IMR-90 (cell line): ENCODE data around the gene TBX4. TPM values are rescaled to one million over a fixed set of nuclear protein-coding genes. Genes with fewer than 3 reads are reported as not detected.

Experiments
- ATAC-seq: fragments of 200-7000 bp; cut with Tn5 transposase; 2 replicates; pipeline ENCODE4 v1.9.1; 2020; ENCODE audit warnings: low read depth, mild to moderate bottlenecking, moderate library complexity
- BruUV-seq: library from RNA; stranded (reverse); fragments of 400-500 nt; replicated peaks from 2 replicates; lab custom pipeline; 2021; lab: Mats Ljungman, UMichigan
- CTCF ChIA-PET: fragments of 300-600 bp; formaldehyde crosslinking; extraction: SDS; loops from one replicate; lab custom pipeline; 2021; ENCODE audit warnings: antibody characterized with exemption; lab: Yijun Ruan, JAX
- POLR2A ChIA-PET: fragments of 300-600 bp; sonication (Branson Sonifier 250); formaldehyde crosslinking; loops from one replicate; lab custom pipeline; 2022; ENCODE audit warnings: antibody characterized with exemption; ENCODE audit not compliant: unreplicated experiment; lab: Charles Lee
- DNase-seq: peaks from one replicate; pipeline ENCODE4 v3.0.0; 2013
- H2AFZ ChIP-seq: replicated peaks from 2 replicates; pipeline ENCODE3; 2013; ENCODE audit warnings: low read length, mild to moderate bottlenecking; ENCODE audit not compliant: poor library complexity
- H2AK5ac ChIP-seq: 2 replicates; pipeline ENCODE4 v1.6.1; 2013; ENCODE audit warnings: low read depth, low read length, inconsistent platforms
- H2AK9ac ChIP-seq: replicated peaks from 2 replicates; pipeline ENCODE3; 2013; ENCODE audit warnings: mild to moderate bottlenecking, low read depth, low read length, moderate library complexity; ENCODE audit not compliant: poor library complexity
- H2BK120ac ChIP-seq: 2 replicates; pipeline ENCODE4 v1.6.1; 2013; ENCODE audit warnings: low read depth, low read length, inconsistent platforms
- H2BK15ac ChIP-seq: 3 replicates; pipeline ENCODE4 v1.6.1; 2013; ENCODE audit warnings: low read depth, low read length, inconsistent platforms
- H2BK20ac ChIP-seq: 2 replicates; pipeline ENCODE4 v1.6.1; 2013; ENCODE audit warnings: low read depth, mild to moderate bottlenecking, inconsistent platforms, low read length, moderate library complexity
- H2BK5ac ChIP-seq: 2 replicates; pipeline ENCODE4 v1.6.1; 2013; ENCODE audit warnings: mild to moderate bottlenecking, low read depth, low read length, inconsistent platforms; ENCODE audit not compliant: poor library complexity, severe bottlenecking
- H3K14ac ChIP-seq: replicated peaks from 2 replicates; pipeline ENCODE4 v1.6.1; 2013; ENCODE audit warnings: low read depth, low read length, inconsistent platforms
- H3K18ac ChIP-seq: 2 replicates; pipeline ENCODE4 v1.6.1; 2013; ENCODE audit warnings: low read depth, low read length, control low read depth
- H3K23ac ChIP-seq: 2 replicates; pipeline ENCODE4 v1.6.1; 2013; ENCODE audit warnings: low read depth, low read length, inconsistent platforms
- H3K27ac ChIP-seq: 2 replicates; pipeline ENCODE4 v1.5.1; 2013; ENCODE audit warnings: mild to moderate bottlenecking, control low read depth, low read length; ENCODE audit not compliant: insufficient read depth
- H3K27me3 ChIP-seq: 2 replicates; pipeline ENCODE4 v1.6.1; 2013; ENCODE audit warnings: low read length; ENCODE audit not compliant: control insufficient read depth, insufficient read depth
- H3K36me3 ChIP-seq: 2 replicates; pipeline ENCODE4 v1.6.1; 2013; ENCODE audit warnings: low read length, mixed read lengths; ENCODE audit not compliant: control insufficient read depth, insufficient read depth
- H3K4ac ChIP-seq: 2 replicates; pipeline ENCODE4 v1.6.1; 2013; ENCODE audit warnings: low read depth, low read length, inconsistent platforms
- H3K4me1 ChIP-seq: 2 replicates; pipeline ENCODE4 v1.6.1; 2013; ENCODE audit warnings: low read length, mixed read lengths; ENCODE audit not compliant: control insufficient read depth, insufficient read depth
- H3K4me2 ChIP-seq: 2 replicates; pipeline ENCODE4 v1.6.1; 2013; ENCODE audit warnings: low read depth, mild to moderate bottlenecking, control low read depth, low read length, moderate library complexity
- H3K4me3 ChIP-seq: 2 replicates; pipeline ENCODE4 v1.5.1; 2013; ENCODE audit warnings: low read depth, mild to moderate bottlenecking, control low read depth, low read length, moderate library complexity; ENCODE audit not compliant: insufficient read depth
- H3K56ac ChIP-seq: 2 replicates; pipeline ENCODE4 v1.6.1; 2013; ENCODE audit warnings: low read length, inconsistent platforms; ENCODE audit not compliant: insufficient read depth; ENCODE audit errors: extremely low read depth
- H3K79me1 ChIP-seq, 2 experiments: 2 replicates each; pipeline ENCODE4 v1.6.1; 2013; ENCODE audit warnings: low read length in 2 of 2, inconsistent platforms in 1 of 2, low read depth in 1 of 2
- H3K9ac ChIP-seq: 2 replicates; pipeline ENCODE4 v1.6.1; 2013; ENCODE audit warnings: low read depth, low read length, control low read depth
- H3K9me1 ChIP-seq: 2 replicates; pipeline ENCODE4 v1.6.1; 2013; ENCODE audit warnings: low read length, inconsistent platforms; ENCODE audit not compliant: insufficient read depth
- H3K9me3 ChIP-seq: 2 replicates; pipeline ENCODE4 v1.6.1; 2013; ENCODE audit warnings: low read length; ENCODE audit not compliant: control insufficient read depth, insufficient read depth
- H4K20me1 ChIP-seq: 2 replicates; pipeline ENCODE4 v1.6.1; 2013; ENCODE audit warnings: low read length, inconsistent platforms; ENCODE audit not compliant: insufficient read depth
- H4K5ac ChIP-seq: 2 replicates; pipeline ENCODE4 v1.6.1; 2013; ENCODE audit warnings: mild to moderate bottlenecking, low read depth, low read length, control low read depth
- H4K8ac ChIP-seq, 2 experiments: 2 replicates each; pipeline ENCODE4 v1.6.1; 2013; ENCODE audit warnings: low read depth in 2 of 2, low read length in 2 of 2, control low read depth in 1 of 2, inconsistent platforms in 1 of 2
- H4K91ac ChIP-seq: 2 replicates; pipeline ENCODE4 v1.6.1; 2013; ENCODE audit warnings: low read depth, low read length, inconsistent platforms; ENCODE audit not compliant: insufficient read depth
- CEBPB ChIP-seq: IDR thresholded peaks from 2 replicates; pipeline ENCODE4 v1.6.1; 2012; ENCODE audit warnings: low read depth, low read length, improper control_type of control experiment
- CHD1 ChIP-seq: IDR thresholded peaks from 2 replicates; pipeline ENCODE4 v1.6.1; 2012; ENCODE audit warnings: low read depth, low read length, improper control_type of control experiment
- FOS ChIP-seq: fragments of 150-350 bp; IDR thresholded peaks from 2 replicates; pipeline ENCODE4 v1.6.1; 2016; ENCODE audit warnings: low read depth, low read length
- MAFK ChIP-seq: IDR thresholded peaks from 2 replicates; pipeline ENCODE4 v1.6.1; 2012; ENCODE audit warnings: low read depth, low read length, improper control_type of control experiment
- MAZ ChIP-seq: IDR thresholded peaks from 2 replicates; pipeline ENCODE4 v1.6.1; 2012; ENCODE audit warnings: low read depth, mild to moderate bottlenecking, low read length, improper control_type of control experiment, moderate library complexity, borderline replicate concordance
- MXI1 ChIP-seq: IDR thresholded peaks from 2 replicates; pipeline ENCODE4 v1.6.1; 2012; ENCODE audit warnings: low read depth, mild to moderate bottlenecking, low read length, moderate library complexity, borderline replicate concordance
- NFE2L2 ChIP-seq: fragments of 150-350 bp; IDR thresholded peaks from 2 replicates; pipeline ENCODE4 v1.6.1; 2016; ENCODE audit warnings: low read depth, mild to moderate bottlenecking, low read length
- POLR2A ChIP-seq: IDR thresholded peaks from 2 replicates; pipeline ENCODE4 v1.6.1; 2012; ENCODE audit warnings: mild to moderate bottlenecking, low read depth, low read length
- RAD21 ChIP-seq: IDR thresholded peaks from 2 replicates; pipeline ENCODE4 v1.6.1; 2012; ENCODE audit warnings: low read length, improper control_type of control experiment
- RCOR1 ChIP-seq: IDR thresholded peaks from 2 replicates; pipeline ENCODE4 v1.6.1; 2012; ENCODE audit warnings: mild to moderate bottlenecking, low read length, improper control_type of control experiment; ENCODE audit not compliant: insufficient replicate concordance
- RFX5 ChIP-seq: IDR thresholded peaks from 2 replicates; pipeline ENCODE4 v1.8.0; 2012; ENCODE audit warnings: low read depth, mild to moderate bottlenecking, low read length, moderate library complexity
- WGBS, 2 experiments: methylation state at CpG; one replicate each; pipeline versions ENCODE4 v1.1.5 to v1.1.7; 2013; ENCODE audit warnings: missing lambda C conversion rate in 2 of 2; ENCODE audit not compliant: insufficient read length in 1 of 2; ENCODE audit errors: extremely low coverage in 2 of 2; 5-methylcytosine and 5-hydroxymethylcytosine counted together
- dilution Hi-C: fragments of 300-500 bp; cut with HindIII; formaldehyde crosslinking; loops from one replicate; pipeline ENCODE4 v1.14.3; 2018; ENCODE audit warnings: low sequenced_read_pairs; ENCODE audit not compliant: unreplicated experiment
- in situ Hi-C: fragments of 300-500 bp; cut with MboI; formaldehyde crosslinking; loops from 3 replicates; pipeline ENCODE4 v1.14.3; 2019; ENCODE audit warnings: low sequenced_read_pairs, inconsistent platforms, mixed read lengths
- intact Hi-C: fragments of 100-400 bp; cut with micrococcal nuclease; formaldehyde crosslinking; loops from 2 replicates; pipeline ENCODE4 v1.10.0; 2022
- polyA plus RNA-seq, 3 experiments: library from polyadenylated mRNA; depleted of rRNA; stranded (reverse); fragments of >200 nt; gene quantifications; 2 replicates each; pipeline ENCODE4 v1.2.3, GENCODE V29; 2012; ENCODE audit warnings: low replicate concordance in 1 of 3
- total RNA-seq: library from RNA; depleted of rRNA; stranded (reverse); fragments of >200 nt; gene quantifications from 2 replicates; pipeline ENCODE4 v1.2.3, GENCODE V29; 2012
- TF ChIP-seq, protein P1 (sequence below): fragments of 150-350 bp; IDR thresholded peaks from 2 replicates; pipeline ENCODE4 v1.6.1; 2016; ENCODE audit warnings: low read depth, mild to moderate bottlenecking, low read length, moderate library complexity, borderline replicate concordance
- TF ChIP-seq, protein P2 (sequence below): fragments of 150-350 bp; IDR thresholded peaks from 2 replicates; pipeline ENCODE4 v1.6.1; 2017; ENCODE audit warnings: mild to moderate bottlenecking, antibody characterized with exemption, low read length, low read depth

Gene TBX4
- total and polyA plus RNA-seq, 2 of the 4 experiments (the other 2 are of a cell fraction): 0.05 TPM; not detected in 1

DNA sequence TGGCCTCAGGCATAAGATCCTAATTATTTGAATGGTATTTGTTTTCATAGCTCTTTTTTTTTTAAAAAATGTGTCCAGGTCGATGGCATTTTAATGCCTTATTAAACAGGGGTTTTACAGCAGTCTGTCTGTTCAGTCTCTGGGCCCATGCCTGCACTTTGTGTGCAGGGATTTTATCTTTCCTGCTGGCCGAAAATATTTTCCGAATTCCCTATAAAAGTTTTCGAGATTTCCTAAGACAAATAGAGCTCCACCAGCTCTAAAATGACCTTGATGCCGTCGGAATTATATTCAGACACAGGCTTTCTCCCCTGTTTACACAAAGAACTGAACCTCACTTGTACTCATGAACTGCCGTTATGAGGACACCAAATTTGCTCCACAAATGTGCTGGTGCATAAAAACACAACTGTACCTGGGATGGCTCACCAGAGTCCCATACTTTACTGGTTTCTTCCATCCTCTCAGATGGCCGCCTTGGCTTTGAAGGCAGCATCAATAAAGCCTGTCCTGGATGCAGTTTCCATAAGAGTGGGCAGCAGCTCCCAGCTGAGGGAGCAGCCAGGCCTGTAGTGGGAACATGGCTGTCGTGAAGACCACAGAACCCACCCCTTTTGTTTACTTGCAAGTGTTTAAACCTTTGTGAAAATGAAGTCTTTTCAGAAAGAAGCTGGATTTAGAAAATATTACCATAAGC is 44.9 kb downstream of the TBX4 start:
- H3K4me1 ChIP-seq: peaks cover 7% of the 10 kb centered on the region
- H2AFZ ChIP-seq: no peak overlapping the region
- no peak overlapping the region for H2BK15ac ChIP-seq
- H3K36me3 ChIP-seq: no peaks in the 10 kb centered on the region
- H3K56ac ChIP-seq: no peak overlapping the region
- no peak overlapping the region for H3K9ac ChIP-seq
- ChIA-PET POLR2A (no interaction called here), CTCF (no interaction called here)
- H3K27ac ChIP-seq: no peak overlapping the region
- WGBS, 2 experiments: 76% methylated on average over 5 of the region's 9 CpGs; no CpG with 5 or more reads in 1 of the 2 experiments
- BruUV-seq: no TSS peak
- H3K18ac ChIP-seq: no peak overlapping the region
- no peaks in the 10 kb centered on the region for H3K79me1 ChIP-seq
- no peak overlapping the region for H2AK5ac ChIP-seq
- no peak for ATAC-seq
- H3K23ac ChIP-seq: no peak overlapping the region
- no peak overlapping the region for H3K4me3 ChIP-seq
- H3K27me3 ChIP-seq: no peaks in the 10 kb centered on the region
- no peaks in the 10 kb centered on the region for H4K20me1 ChIP-seq
- H2AK9ac ChIP-seq: no peak overlapping the region
- no peaks in the 10 kb centered on the region for H3K9me3 ChIP-seq
- no peak overlapping the region for H2BK120ac ChIP-seq
- dilution Hi-C loops: no loop called here
- no peak overlapping the region for H3K4ac ChIP-seq
- no peak overlapping the region for H4K5ac ChIP-seq
- H2BK20ac ChIP-seq: no peak overlapping the region
- in situ Hi-C loops: no loop called here
- 0 out of 2 replicates have a peak, but pooled peaks cover 2% of the 10 kb centered on the region for H3K9me1 ChIP-seq
- intact Hi-C loops: no loop called here
- H3K14ac ChIP-seq: no peak overlapping the region
- no peak overlapping the region for H2BK5ac ChIP-seq
- H3K4me2 ChIP-seq: no peak overlapping the region
- TF ChIP-seq MXI1: no peak
- no peak for TF ChIP-seq POLR2A
- no peak for TF ChIP-seq NFE2L2
- TF ChIP-seq MAZ: no peak
- no peak for TF ChIP-seq MAFK
- TF ChIP-seq FOS: no peak
- no peak for TF ChIP-seq RAD21
- TF ChIP-seq CHD1: no peak
- TF ChIP-seq RFX5: no peak
- no peak for TF ChIP-seq CEBPB
- TF ChIP-seq RCOR1: no peak
- TF ChIP-seq, protein P1, sequence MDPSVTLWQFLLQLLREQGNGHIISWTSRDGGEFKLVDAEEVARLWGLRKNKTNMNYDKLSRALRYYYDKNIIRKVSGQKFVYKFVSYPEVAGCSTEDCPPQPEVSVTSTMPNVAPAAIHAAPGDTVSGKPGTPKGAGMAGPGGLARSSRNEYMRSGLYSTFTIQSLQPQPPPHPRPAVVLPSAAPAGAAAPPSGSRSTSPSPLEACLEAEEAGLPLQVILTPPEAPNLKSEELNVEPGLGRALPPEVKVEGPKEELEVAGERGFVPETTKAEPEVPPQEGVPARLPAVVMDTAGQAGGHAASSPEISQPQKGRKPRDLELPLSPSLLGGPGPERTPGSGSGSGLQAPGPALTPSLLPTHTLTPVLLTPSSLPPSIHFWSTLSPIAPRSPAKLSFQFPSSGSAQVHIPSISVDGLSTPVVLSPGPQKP: no peak
- TF ChIP-seq, protein P2, sequence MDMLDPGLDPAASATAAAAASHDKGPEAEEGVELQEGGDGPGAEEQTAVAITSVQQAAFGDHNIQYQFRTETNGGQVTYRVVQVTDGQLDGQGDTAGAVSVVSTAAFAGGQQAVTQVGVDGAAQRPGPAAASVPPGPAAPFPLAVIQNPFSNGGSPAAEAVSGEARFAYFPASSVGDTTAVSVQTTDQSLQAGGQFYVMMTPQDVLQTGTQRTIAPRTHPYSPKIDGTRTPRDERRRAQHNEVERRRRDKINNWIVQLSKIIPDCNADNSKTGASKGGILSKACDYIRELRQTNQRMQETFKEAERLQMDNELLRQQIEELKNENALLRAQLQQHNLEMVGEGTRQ: no peak
- no peak for DNase-seq
- H4K91ac ChIP-seq: no peak overlapping the region
- no peak overlapping the region for H4K8ac ChIP-seq
